Measurements from ENCODE around the gene CYBB. TPM values are rescaled to one million over a fixed set of nuclear protein-coding genes. Genes with fewer than 3 reads are reported as not detected.

CYBB gene
- total and polyA plus RNA-seq, 12 donors = 1.9 to 106 (median 7.4) TPM

- 82 to 91% methylated on average over 5 of the region's 5 CpGs for WGBS, 2 donors
- no peak for TF ChIP-seq CTCF (IDR thresholded peaks at IDR 0.05)
- intact Hi-C loops (cut with DNase I) = no loop called here
- Histone ChIP-seq H3K4me1 (peaks cover 0 to 14% (median 0%) of the 10 kb centered on the region in 9 donors), H3K9me3 (no peaks in the 10 kb centered on the region), H3K27ac (peak overlapping the region in 1 of 10 donors; percentile 73), H3K36me3 (no peaks in the 10 kb centered on the region), H3K4me3 (no peak overlapping the region), H3K27me3 (peaks cover 0 to 14% (median 0%) of the 10 kb centered on the region in 7 donors)
- DNase-seq (no peak), ATAC-seq (peak in 3 of 8 donors; percentile 18 to 33 (median 25))
These were observed 7.6 kb downstream of the CYBB start for GRCh38 chrX:37787423-37787869.

- Histone ChIP-seq H3K27ac (no peak overlapping the region), H3K4me1 (peaks cover 0 to 14% (median 0%) of the 10 kb centered on the region in 9 donors)
These were observed 16.5 kb downstream of the CYBB start for GRCh38 chrX:37796310-37796709.

GRCh38 chrX:37796805-37797204 is 16.9 kb downstream of the CYBB start:
- Histone ChIP-seq H3K9me3 (no peaks in the 10 kb centered on the region), H3K4me1 (peaks cover 0 to 14% (median 0%) of the 10 kb centered on the region in 9 donors), H3K36me3 (no peaks in the 10 kb centered on the region), H3K27ac (no peak overlapping the region), H3K4me3 (no peak overlapping the region), H3K27me3 (peaks cover 0 to 8% (median 0%) of the 10 kb centered on the region in 7 donors)
- no peak for TF ChIP-seq CTCF (IDR thresholded peaks at IDR 0.05)
- intact Hi-C loops (cut with DNase I) = no loop called here
- DNase-seq = peak; percentile 6
- ATAC-seq = peak in 5 of 8 donors; percentile 21 to 67 (median 35)

More at GRCh38 chrX:37796310-37796709, 16.5 kb downstream of the CYBB start:
- no peak for DNase-seq
- no peak overlapping the region for H3K4me3 ChIP-seq
- no peak for ATAC-seq
- no peaks in the 10 kb centered on the region for H3K36me3 ChIP-seq
- H3K27me3 ChIP-seq = peaks cover 0 to 8% (median 0%) of the 10 kb centered on the region in 7 donors
- intact Hi-C loops (cut with DNase I) = no loop called here
- no peak for TF ChIP-seq CTCF (IDR thresholded peaks at IDR 0.05)
- no peaks in the 10 kb centered on the region for H3K9me3 ChIP-seq

- H3K4me3 ChIP-seq = no peak overlapping the region
These were observed 20.1 kb downstream of the CYBB start for GRCh38 chrX:37799936-37800335.

More at GRCh38 chrX:37799936-37800335, 20.1 kb downstream of the CYBB start:
- H3K27me3 ChIP-seq = peaks cover 0 to 20% (median 0%) of the 10 kb centered on the region in 7 donors
- no peaks in the 10 kb centered on the region for H3K36me3 ChIP-seq
- no peak for TF ChIP-seq CTCF (IDR thresholded peaks at IDR 0.05)
- ATAC-seq (no peak), DNase-seq (no peak)
- intact Hi-C loops (cut with DNase I) = no loop called here
- H3K9me3 ChIP-seq = no peaks in the 10 kb centered on the region
- H3K27ac ChIP-seq = no peak overlapping the region
- 83% methylated on average over 2 of the region's 2 CpGs for WGBS, 2 donors
- H3K4me1 ChIP-seq = peaks cover 0 to 18% (median 0%) of the 10 kb centered on the region in 9 donors

All from heart right ventricle (tissue), 16 donors.